SK-N-DZ (cell line): ENCODE data around the gene KCNV2. TPM values are rescaled to one million over a fixed set of nuclear protein-coding genes. Genes with fewer than 3 reads are reported as not detected.
"Not testable (repeated sequence)": the region's sequence is repeated elsewhere in the genome, so short reads cannot be mapped to it uniquely, and the experiment has no call there.

Source experiments
- DNase-seq: peaks from one replicate; pipeline ENCODE4 v3.0.0-alpha.2; 2015; ENCODE audit warnings: low spot score
- polyA plus RNA-seq, 2 experiments: library from polyadenylated mRNA; depleted of rRNA; stranded (reverse); fragments of >200 nt; gene quantifications; 2 replicates each; pipeline ENCODE4 v1.2.3, GENCODE V29; 2014

Gene KCNV2
- not detected in 2 replicates for polyA plus RNA-seq (2014; cell fraction: cytosol; rRNA removed)
- polyA plus RNA-seq (2014; cell fraction: nucleus; rRNA removed): not detected in 2 replicates

GRCh38 chr9:2717385-2717784, at the start of gene KCNV2:
KCNV2 (plus strand) TSS chr9:2717510; CDS start chr9:2717740, 230 bp downstream.
- DNase-seq: no peak

GRCh38 chr9:2673161-2673560, 44.1 kb upstream of the KCNV2 start:
- DNase-seq: no peak

GRCh38 chr9:2674141-2674824, 43.0 kb upstream of the KCNV2 start:
- no peak for DNase-seq

- no peak for DNase-seq
Measured at GRCh38 chr9:2675834-2676233, 41.5 kb upstream of the KCNV2 start.

GRCh38 chr9:2676466-2676865, 40.8 kb upstream of the KCNV2 start:
- no peak for DNase-seq

- DNase-seq: no peak
Measured at GRCh38 chr9:2677915-2678889, 39.1 kb upstream of the KCNV2 start.

- no peak for DNase-seq
Measured at GRCh38 chr9:2679011-2679410, 38.3 kb upstream of the KCNV2 start.

- DNase-seq: no peak
Measured at GRCh38 chr9:2681981-2682380, 35.3 kb upstream of the KCNV2 start.

GRCh38 chr9:2686911-2687310, 30.4 kb upstream of the KCNV2 start:
- DNase-seq: no peak

GRCh38 chr9:2688636-2689035, 28.7 kb upstream of the KCNV2 start:
- DNase-seq: no peak

- DNase-seq: no peak
Measured at GRCh38 chr9:2691212-2691611, 26.1 kb upstream of the KCNV2 start.

- no peak for DNase-seq
Measured at GRCh38 chr9:2691626-2692025, 25.7 kb upstream of the KCNV2 start.

- no peak for DNase-seq
Measured at GRCh38 chr9:2693056-2693455, 24.3 kb upstream of the KCNV2 start.

GRCh38 chr9:2697492-2697891, 19.8 kb upstream of the KCNV2 start:
- no peak for DNase-seq

- DNase-seq: no peak
Measured at GRCh38 chr9:2700398-2700797, 16.9 kb upstream of the KCNV2 start.

- no peak for DNase-seq
Measured at GRCh38 chr9:2700909-2701550, 16.3 kb upstream of the KCNV2 start.

GRCh38 chr9:2704504-2704903, 12.8 kb upstream of the KCNV2 start:
- DNase-seq: no peak

GRCh38 chr9:2707256-2707655, 10.1 kb upstream of the KCNV2 start:
- not testable (repeated sequence) for DNase-seq

- DNase-seq: peak; percentile 57
Measured at GRCh38 chr9:2709645-2710101, 7.6 kb upstream of the KCNV2 start.

GRCh38 chr9:2711716-2712115, 5.6 kb upstream of the KCNV2 start:
- DNase-seq: no peak

GRCh38 chr9:2718001-2718697, 839 bp downstream of the KCNV2 start:
- DNase-seq: no peak
